GM12878 (cell line): Measurements from ENCODE around the gene MEIS2. TPM values are rescaled to one million over a fixed set of nuclear protein-coding genes. Genes with fewer than 3 reads are reported as not detected.

ENCODE experiments used
- ATAC-seq: fragments of 200-7000 bp; cut with Tn5 transposase; 3 replicates; pipeline ENCODE4 v1.9.1; 2020; ENCODE audit warnings: mild to moderate bottlenecking, moderate library complexity
- BruUV-seq: library from RNA; stranded (reverse); fragments of 400-500 nt; replicated peaks from 2 replicates; lab custom pipeline; 2021; lab: Mats Ljungman, UMichigan
- CTCF ChIA-PET: fragments of 300-600 bp; sonication (Branson Sonifier 250); formaldehyde crosslinking; extraction: SDS; loops from one replicate; lab custom pipeline; 2021; ENCODE audit warnings: inconsistent platforms; lab: Yijun Ruan, JAX
- POLR2A ChIA-PET: fragments of 350-600 bp; formaldehyde crosslinking; extraction: SDS; loops from one replicate; lab custom pipeline; 2021; ENCODE audit warnings: inconsistent platforms; lab: Charles Lee
- RAD21 ChIA-PET: fragments of 300-600 bp; sonication (Branson Sonifier 250); formaldehyde crosslinking; loops from one replicate; lab custom pipeline; 2023; ENCODE audit warnings: antibody characterized with exemption; ENCODE audit not compliant: unreplicated experiment; lab: Charles Lee
- SMC1A ChIA-PET: fragments of 300-600 bp; sonication (Branson Sonifier 250); formaldehyde crosslinking; loops from one replicate; lab custom pipeline; 2023; ENCODE audit not compliant: unreplicated experiment, uncharacterized antibody; lab: Charles Lee
- DNase-seq: peaks from one replicate; pipeline ENCODE4 v3.0.0-alpha.2; 2011; ENCODE audit warnings: low read depth, low spot score
- FAIRE-seq: peaks from 3 replicates; lab custom pipeline; 2011; peaks lifted over from hg19 to GRCh38; lab: Jason Lieb, UNC
- H2AFZ ChIP-seq: 2 replicates; pipeline ENCODE4 v1.6.0; 2011; ENCODE audit warnings: low read depth, low read length, control low read depth; ENCODE audit not compliant: control insufficient read depth
- H3K27ac ChIP-seq: 2 replicates; pipeline ENCODE4 v1.5.1; 2011; ENCODE audit warnings: control low read depth; ENCODE audit not compliant: control insufficient read depth, insufficient read depth
- H3K27me3 ChIP-seq, 2 experiments: replicated peaks in 1 of 2; 2 replicates each; pipeline versions ENCODE4 v1.6.0 to v1.6.1; 2011; ENCODE audit warnings: low read length in 1 of 2; ENCODE audit not compliant: control insufficient read depth in 2 of 2, insufficient read depth in 2 of 2
- H3K36me3 ChIP-seq, 2 experiments: 2 replicates each; pipeline ENCODE4 v1.5.1; 2011; ENCODE audit warnings: low read length in 1 of 2; ENCODE audit not compliant: control insufficient read depth in 2 of 2, insufficient read depth in 2 of 2
- H3K4me1 ChIP-seq: 2 replicates; pipeline ENCODE4 v1.6.1; 2011; ENCODE audit warnings: mild to moderate bottlenecking, low read length, moderate library complexity, mixed read lengths; ENCODE audit not compliant: control insufficient read depth, insufficient read depth
- H3K4me2 ChIP-seq: 2 replicates; pipeline ENCODE4 v1.6.0; 2011; ENCODE audit warnings: control low read depth; ENCODE audit not compliant: control insufficient read depth, insufficient read depth
- H3K4me3 ChIP-seq: fragments of 200-600 bp; sonication (generic); 2 replicates; pipeline ENCODE4 v1.5.1; 2016
- H3K79me2 ChIP-seq: 2 replicates; pipeline ENCODE4 v1.6.0; 2011; ENCODE audit warnings: low read length; ENCODE audit not compliant: control insufficient read depth, insufficient read depth
- H3K9ac ChIP-seq: 2 replicates; pipeline ENCODE4 v1.8.0; 2011; ENCODE audit warnings: low read length, control low read depth, mixed read lengths; ENCODE audit not compliant: control insufficient read depth, insufficient read depth
- H3K9me3 ChIP-seq: replicated peaks from 3 replicates; pipeline ENCODE4 v1.5.1; 2011; ENCODE audit warnings: mild to moderate bottlenecking, low read length; ENCODE audit not compliant: control insufficient read depth, insufficient read depth
- H4K20me1 ChIP-seq: 2 replicates; pipeline ENCODE4 v1.6.0; 2011; ENCODE audit not compliant: control insufficient read depth, insufficient read depth
- BCL11A ChIP-seq: IDR thresholded peaks from 2 replicates; pipeline ENCODE4 v1.6.1; 2011; ENCODE audit warnings: low read depth, low read length
- CHD2 ChIP-seq: IDR thresholded peaks from 2 replicates; pipeline ENCODE4 v1.6.1; 2011; ENCODE audit warnings: low read depth, low read length, improper control_type of control experiment, borderline replicate concordance
- CREM ChIP-seq: IDR thresholded peaks from 2 replicates; pipeline ENCODE4 v1.6.1; 2014; ENCODE audit warnings: antibody characterized with exemption, low read depth
- MYB ChIP-seq: fragments of 150-350 bp; IDR thresholded peaks from 2 replicates; pipeline ENCODE4 v1.6.1; 2014; ENCODE audit warnings: mild to moderate bottlenecking, low read depth, low read length, borderline replicate concordance
- NR2C2 ChIP-seq: IDR thresholded peaks from 2 replicates; pipeline ENCODE4 v1.6.1; 2011; ENCODE audit warnings: borderline replicate concordance, low read depth; ENCODE audit not compliant: control insufficient read depth, insufficient read length
- POLR2AphosphoS5 ChIP-seq: IDR thresholded peaks from 2 replicates; pipeline ENCODE4 v1.6.1; 2011; ENCODE audit warnings: mild to moderate bottlenecking, low read length, inconsistent platforms
- RELA ChIP-seq: fragments of 450-650 bp; IDR thresholded peaks from 2 replicates; pipeline ENCODE4 v1.8.0; 2014; ENCODE audit warnings: borderline replicate concordance; ENCODE audit not compliant: partially characterized antibody
- SREBF2 ChIP-seq: IDR thresholded peaks from 2 replicates; pipeline ENCODE4 v1.6.1; 2012; ENCODE audit warnings: mild to moderate bottlenecking, low read length
- WGBS: methylation state at CpG from one replicate; pipeline ENCODE4 v1.1.6; 2016; ENCODE audit warnings: low lambda C conversion rate; ENCODE audit not compliant: insufficient replicate concordance, insufficient coverage; ENCODE audit errors: missing lambda C conversion rate; 5-methylcytosine and 5-hydroxymethylcytosine counted together
- in situ Hi-C: fragments of 300-500 bp; cut with MboI; formaldehyde crosslinking; loops from 9 replicates; pipeline ENCODE4 v1.14.3; 2018; ENCODE audit warnings: mixed read lengths
- intact Hi-C: fragments of 100-400 bp; cut with micrococcal nuclease; formaldehyde crosslinking; loops from one replicate; pipeline ENCODE4 v1.14.2; 2022; ENCODE audit not compliant: unreplicated experiment
- polyA plus RNA-seq, 11 experiments: library from polyadenylated mRNA; depleted of rRNA in 4 of 11; unstranded in 6 of 11; stranded (reverse) in 5 of 11; fragments of >200 nt; fragmentation: Nextera tagmentation in 4 of 11; fragmentation: Illumina TruSeq in 1 of 11; extraction: Ambion mirVana in 4 of 11; extraction: Trizol in 1 of 11; gene quantifications; 1 replicate in 1 of 11; 2 replicates in 10 of 11; pipeline versions ENCODE4 v1.2.1 to v1.2.3, GENCODE V29; 2011 to 2016; ENCODE audit warnings: inconsistent platforms in 2 of 11, missing spikeins in 2 of 11, low read depth in 1 of 11
- total RNA-seq, 4 experiments: library from RNA; depleted of rRNA in 3 of 4; stranded (reverse); fragments of >200 nt in 3 of 4; fragmentation: Illumina TruSeq in 1 of 4; extraction: Trizol in 1 of 4; gene quantifications; 2 replicates each; pipeline versions ENCODE4 v1.2.1 to v1.2.3, GENCODE V29; 2013 to 2021
- TF ChIP-seq, protein P1 (sequence below): IDR thresholded peaks from 2 replicates; pipeline ENCODE4 v1.6.1; 2012; ENCODE audit warnings: low read depth, low read length, improper control_type of control experiment
- TF ChIP-seq, protein P2 (sequence below): IDR thresholded peaks from 2 replicates; pipeline ENCODE4 v1.6.1; 2011; ENCODE audit warnings: borderline replicate concordance, low read depth, mild to moderate bottlenecking, moderate library complexity, low read length; ENCODE audit not compliant: insufficient read depth, poor library complexity, severe bottlenecking
- TF ChIP-seq, protein P3 (sequence below): IDR thresholded peaks from 2 replicates; pipeline ENCODE4 v1.6.1; 2012; ENCODE audit warnings: low read length, inconsistent platforms
- TF ChIP-seq, protein P4 (sequence below): IDR thresholded peaks from 2 replicates; pipeline ENCODE4 v1.6.1; 2011; ENCODE audit warnings: low read depth, low read length, improper control_type of control experiment, borderline replicate concordance

MEIS2 gene
- total and polyA plus RNA-seq, 10 of the 15 experiments (the other 5 are each of a cell fraction or from before 2014, with no cell fraction given) = 9.2 to 54.0 (median 20.4) TPM

DNA sequence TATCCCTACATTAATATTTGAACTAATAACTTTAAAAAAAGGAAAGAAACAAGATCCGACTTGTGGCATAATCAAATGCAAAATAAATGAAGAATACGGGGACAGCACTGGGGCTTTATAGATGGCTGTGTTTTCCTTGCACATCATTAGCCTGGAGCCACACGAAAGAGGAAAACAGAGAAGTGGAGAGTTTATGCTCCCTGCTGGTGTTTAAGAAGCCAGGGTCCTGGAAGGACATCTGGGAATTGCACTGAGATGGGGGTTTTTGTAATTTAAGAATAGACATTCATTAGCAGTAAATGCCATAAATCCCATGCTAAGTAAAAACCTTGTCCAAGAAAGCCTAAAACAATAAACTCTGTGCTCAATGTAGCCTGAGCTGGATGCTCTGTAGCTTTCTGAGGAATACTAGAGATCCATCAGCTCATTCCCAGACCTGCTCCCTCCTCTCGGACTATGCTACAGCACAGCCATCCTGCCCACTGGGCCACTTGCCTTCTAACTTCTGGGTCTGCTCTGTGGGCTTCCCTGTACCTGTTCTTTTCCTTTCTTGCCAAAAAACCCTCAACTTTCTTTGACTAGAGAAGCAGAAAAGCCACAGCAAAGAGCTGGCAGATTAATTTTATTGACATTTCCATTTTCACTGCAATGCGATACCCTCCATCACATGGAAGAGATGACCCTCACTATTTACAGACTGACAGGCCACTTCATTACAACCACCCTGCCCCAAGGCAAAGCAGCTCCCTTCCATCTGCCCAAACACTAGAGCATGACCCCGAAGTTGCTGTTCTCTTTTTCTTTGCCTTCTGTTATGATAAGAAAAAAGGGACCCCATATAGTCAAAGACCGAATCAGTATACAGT lies 62.3 kb downstream of the MEIS2 start (continued):
- no peak for TF ChIP-seq SREBF2
- TF ChIP-seq CHD2 = no peak
- TF ChIP-seq MYB = no peak
- TF ChIP-seq BCL11A = no peak

DNA sequence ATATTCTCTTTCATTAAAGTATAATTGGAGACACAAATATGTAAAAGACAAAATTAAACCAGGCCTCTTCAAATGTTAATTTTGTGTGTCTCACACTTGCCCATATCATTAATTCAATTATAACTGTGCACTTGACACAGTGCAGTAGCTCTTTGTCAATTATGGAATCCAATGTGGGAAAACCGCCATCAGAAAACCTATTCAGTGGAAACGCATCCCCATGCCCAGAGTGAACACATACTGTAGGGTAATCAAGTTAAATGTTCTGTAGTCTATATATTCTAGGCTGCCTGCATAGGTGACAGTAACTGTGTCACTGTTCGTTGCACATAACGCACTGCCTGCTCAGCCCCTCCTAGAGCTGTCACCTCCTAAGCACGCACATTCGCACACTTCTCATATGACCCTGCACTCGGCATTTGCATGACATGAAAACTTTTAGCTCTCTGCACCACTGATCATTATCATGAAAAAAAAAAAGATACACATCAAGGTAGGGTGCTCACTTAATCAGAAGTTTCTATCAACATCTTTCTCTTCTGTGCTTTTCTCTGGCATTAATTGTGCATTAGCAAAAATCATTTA lies 63.2 kb downstream of the MEIS2 start:
- Histone ChIP-seq H3K9me3 (no peaks in the 10 kb centered on the region), H3K4me3 (no peak overlapping the region), H3K4me2 (no peak overlapping the region), H3K27me3 (no peaks in the 10 kb centered on the region), H2AFZ (no peak overlapping the region), H4K20me1 (no peaks in the 10 kb centered on the region), H3K79me2 (no peaks in the 10 kb centered on the region), H3K36me3 (no peaks in the 10 kb centered on the region; a peak in 2 of 4 replicates), H3K27ac (no peak overlapping the region), H3K9ac (no peak overlapping the region), H3K4me1 (peaks cover 9% of the 10 kb centered on the region; the same call in 1 of the 2 replicates)
- in situ Hi-C loops = no loop called here
- 88% methylated on average over 7 of the region's 7 CpGs for WGBS
- ChIA-PET SMC1A (interaction anchor here (1.0 to 8.5 kb wide), 9 partner anchors 9 to 153 kb away, joined by 3 to 45 read pairs (median 4); partner anchors contain the start of gene MEIS2), RAD21 (no interaction called here), POLR2A (interaction anchor here (1.1 to 1.2 kb wide), 2 partner anchors 9 to 58 kb away, joined by 3 to 4 read pairs; no protein-coding TSS in a partner anchor), CTCF (interaction anchor here (0.8 to 1.1 kb wide), 3 partner anchors 58 to 153 kb away, joined by 3 to 4 read pairs (median 3); no protein-coding TSS in a partner anchor)
- TF ChIP-seq, protein P1, sequence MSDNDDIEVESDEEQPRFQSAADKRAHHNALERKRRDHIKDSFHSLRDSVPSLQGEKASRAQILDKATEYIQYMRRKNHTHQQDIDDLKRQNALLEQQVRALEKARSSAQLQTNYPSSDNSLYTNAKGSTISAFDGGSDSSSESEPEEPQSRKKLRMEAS = no peak
- TF ChIP-seq, protein P2, sequence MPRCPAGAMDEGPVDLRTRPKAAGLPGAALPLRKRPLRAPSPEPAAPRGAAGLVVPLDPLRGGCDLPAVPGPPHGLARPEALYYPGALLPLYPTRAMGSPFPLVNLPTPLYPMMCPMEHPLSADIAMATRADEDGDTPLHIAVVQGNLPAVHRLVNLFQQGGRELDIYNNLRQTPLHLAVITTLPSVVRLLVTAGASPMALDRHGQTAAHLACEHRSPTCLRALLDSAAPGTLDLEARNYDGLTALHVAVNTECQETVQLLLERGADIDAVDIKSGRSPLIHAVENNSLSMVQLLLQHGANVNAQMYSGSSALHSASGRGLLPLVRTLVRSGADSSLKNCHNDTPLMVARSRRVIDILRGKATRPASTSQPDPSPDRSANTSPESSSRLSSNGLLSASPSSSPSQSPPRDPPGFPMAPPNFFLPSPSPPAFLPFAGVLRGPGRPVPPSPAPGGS = no peak
- TF ChIP-seq RELA (no peak), CREM (no peak), POLR2AphosphoS5 (no peak), NR2C2 (no peak)
- TF ChIP-seq, protein P3, sequence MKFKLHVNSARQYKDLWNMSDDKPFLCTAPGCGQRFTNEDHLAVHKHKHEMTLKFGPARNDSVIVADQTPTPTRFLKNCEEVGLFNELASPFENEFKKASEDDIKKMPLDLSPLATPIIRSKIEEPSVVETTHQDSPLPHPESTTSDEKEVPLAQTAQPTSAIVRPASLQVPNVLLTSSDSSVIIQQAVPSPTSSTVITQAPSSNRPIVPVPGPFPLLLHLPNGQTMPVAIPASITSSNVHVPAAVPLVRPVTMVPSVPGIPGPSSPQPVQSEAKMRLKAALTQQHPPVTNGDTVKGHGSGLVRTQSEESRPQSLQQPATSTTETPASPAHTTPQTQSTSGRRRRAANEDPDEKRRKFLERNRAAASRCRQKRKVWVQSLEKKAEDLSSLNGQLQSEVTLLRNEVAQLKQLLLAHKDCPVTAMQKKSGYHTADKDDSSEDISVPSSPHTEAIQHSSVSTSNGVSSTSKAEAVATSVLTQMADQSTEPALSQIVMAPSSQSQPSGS = no peak
- TF ChIP-seq, protein P4, sequence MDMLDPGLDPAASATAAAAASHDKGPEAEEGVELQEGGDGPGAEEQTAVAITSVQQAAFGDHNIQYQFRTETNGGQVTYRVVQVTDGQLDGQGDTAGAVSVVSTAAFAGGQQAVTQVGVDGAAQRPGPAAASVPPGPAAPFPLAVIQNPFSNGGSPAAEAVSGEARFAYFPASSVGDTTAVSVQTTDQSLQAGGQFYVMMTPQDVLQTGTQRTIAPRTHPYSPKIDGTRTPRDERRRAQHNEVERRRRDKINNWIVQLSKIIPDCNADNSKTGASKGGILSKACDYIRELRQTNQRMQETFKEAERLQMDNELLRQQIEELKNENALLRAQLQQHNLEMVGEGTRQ = no peak
- intact Hi-C loops = no loop called here
- FAIRE-seq = no peak
- no TSS peak for BruUV-seq
- ATAC-seq = no peak
- no peak for DNase-seq
